Right ventricle myocardium inferior (tissue), 1 donor: ENCODE measurements around the gene ARMC12. TPM values are rescaled to one million over a fixed set of nuclear protein-coding genes. Genes with fewer than 3 reads are reported as not detected.

Source experiments
- ATAC-seq: fragments of 200-7000 bp; cut with Tn5 transposase; one replicate; pipeline ENCODE4 v1.9.1; 2020; ENCODE audit warnings: mild to moderate bottlenecking, moderate library complexity
- DNase-seq: peaks from one replicate; pipeline ENCODE4 v3.0.0; 2021; ENCODE audit errors: missing footprints
- intact Hi-C: fragments of 100-400 bp; cut with DNase I; formaldehyde crosslinking; loops from one replicate; pipeline ENCODE4 v1.11.0; 2022
- total RNA-seq: library from RNA; stranded (reverse); fragmentation: NEBNext Ultra II Directional; extraction: Animal tissue kit (Norgen Biotek cat#: 25700); gene quantifications from one replicate; pipeline ENCODE4 v1.2.1, GENCODE V29; 2021
- donor health status: DM: no; HTN: yes; CAD: no; lungs with severe emphysema.

ARMC12 gene
- total RNA-seq, 1 donor from 2014 or later: not detected

- intact Hi-C loops: no loop called here
- no peak for ATAC-seq
Measured at GRCh38 chr6:35755278-35755924, 18.6 kb downstream of the ARMC12 start.

GRCh38 chr6:35757456-35758123 is 20.8 kb downstream of the ARMC12 start:
- ATAC-seq (no peak), DNase-seq (no peak)
- intact Hi-C loops: no loop called here

More at GRCh38 chr6:35755278-35755924, 18.6 kb downstream of the ARMC12 start:
- no peak for DNase-seq

GRCh38 chr6:35759426-35759825 is 22.6 kb downstream of the ARMC12 start:
- DNase-seq (no peak), ATAC-seq (no peak)
- intact Hi-C loops: no loop called here

- intact Hi-C loops: no loop called here
- ATAC-seq (no peak), DNase-seq (no peak)
Measured at GRCh38 chr6:35765739-35766138, 28.9 kb downstream of the ARMC12 start.

GRCh38 chr6:35769211-35769610 is 32.4 kb downstream of the ARMC12 start:
- no peak for ATAC-seq
- intact Hi-C loops: no loop called here
- DNase-seq: no peak

- DNase-seq (no peak), ATAC-seq (no peak)
- intact Hi-C loops: no loop called here
Measured at GRCh38 chr6:35771343-35771627, 34.5 kb downstream of the ARMC12 start.

GRCh38 chr6:35774116-35774794 is 37.4 kb downstream of the ARMC12 start:
- no peak for DNase-seq
- intact Hi-C loops: no loop called here
- no peak for ATAC-seq

- DNase-seq (no peak), ATAC-seq (no peak)
- intact Hi-C loops: no loop called here
Measured at GRCh38 chr6:35775031-35775430, 38.2 kb downstream of the ARMC12 start.

- no peak for ATAC-seq
- DNase-seq: no peak
- intact Hi-C loops: no loop called here
Measured at GRCh38 chr6:35776364-35777215, 39.8 kb downstream of the ARMC12 start, which contains the start of gene CLPSL2. Gene CLPSL2, plus strand, starts transcription at chr6:35776598. Its CDS starts 21 bp downstream, at chr6:35776619.

GRCh38 chr6:35777356-35778102 is 40.7 kb downstream of the ARMC12 start:
- DNase-seq: no peak
- no peak for ATAC-seq
- intact Hi-C loops: no loop called here

- DNase-seq (no peak), ATAC-seq (peak; percentile 52)
- intact Hi-C loops: no loop called here
Measured at GRCh38 chr6:35778437-35778836, 41.6 kb downstream of the ARMC12 start.

GRCh38 chr6:35780719-35781118 is 43.9 kb downstream of the ARMC12 start, which contains the start of gene CLPSL1:
Gene CLPSL1, plus strand, starts transcription at chr6:35781019. Its CDS starts 92 bp downstream, at chr6:35781111.
- no peak for DNase-seq
- no peak for ATAC-seq
- intact Hi-C loops: no loop called here

- DNase-seq (no peak), ATAC-seq (no peak)
- intact Hi-C loops: no loop called here
Measured at GRCh38 chr6:35781290-35781689, 44.5 kb downstream of the ARMC12 start.

GRCh38 chr6:35782424-35782823 is 45.6 kb downstream of the ARMC12 start:
- ATAC-seq (no peak), DNase-seq (no peak)
- intact Hi-C loops: no loop called here

GRCh38 chr6:35784200-35784599 is 47.4 kb downstream of the ARMC12 start:
- no peak for DNase-seq
- no peak for ATAC-seq
- intact Hi-C loops: no loop called here

GRCh38 chr6:35786272-35786671 is 49.4 kb downstream of the ARMC12 start:
- intact Hi-C loops: no loop called here
- no peak for DNase-seq
- no peak for ATAC-seq

GRCh38 chr6:35786810-35787209 is 50.0 kb downstream of the ARMC12 start:
- intact Hi-C loops: no loop called here
- no peak for ATAC-seq
- no peak for DNase-seq
